DOHH2 (cell line): ENCODE results near the gene OPN4.

ENCODE experiments used
- EZH2phosphoT487 ChIP-seq: fragments of 200-600 bp; sonication (generic); IDR thresholded peaks from 2 replicates; pipeline ENCODE4 v1.6.1; 2017; ENCODE audit warnings: borderline replicate concordance, mild to moderate bottlenecking, antibody characterized with exemption, low read length, moderate library complexity, mixed read lengths
- TF ChIP-seq, protein P1 (sequence below): fragments of 200-600 bp; sonication (generic); IDR thresholded peaks from one replicate; pipeline ENCODE4 v1.5.1; 2014; ENCODE audit warnings: antibody characterized with exemption, mild to moderate bottlenecking, low read depth, low read length; ENCODE audit not compliant: poor library complexity, severe bottlenecking

DNA sequence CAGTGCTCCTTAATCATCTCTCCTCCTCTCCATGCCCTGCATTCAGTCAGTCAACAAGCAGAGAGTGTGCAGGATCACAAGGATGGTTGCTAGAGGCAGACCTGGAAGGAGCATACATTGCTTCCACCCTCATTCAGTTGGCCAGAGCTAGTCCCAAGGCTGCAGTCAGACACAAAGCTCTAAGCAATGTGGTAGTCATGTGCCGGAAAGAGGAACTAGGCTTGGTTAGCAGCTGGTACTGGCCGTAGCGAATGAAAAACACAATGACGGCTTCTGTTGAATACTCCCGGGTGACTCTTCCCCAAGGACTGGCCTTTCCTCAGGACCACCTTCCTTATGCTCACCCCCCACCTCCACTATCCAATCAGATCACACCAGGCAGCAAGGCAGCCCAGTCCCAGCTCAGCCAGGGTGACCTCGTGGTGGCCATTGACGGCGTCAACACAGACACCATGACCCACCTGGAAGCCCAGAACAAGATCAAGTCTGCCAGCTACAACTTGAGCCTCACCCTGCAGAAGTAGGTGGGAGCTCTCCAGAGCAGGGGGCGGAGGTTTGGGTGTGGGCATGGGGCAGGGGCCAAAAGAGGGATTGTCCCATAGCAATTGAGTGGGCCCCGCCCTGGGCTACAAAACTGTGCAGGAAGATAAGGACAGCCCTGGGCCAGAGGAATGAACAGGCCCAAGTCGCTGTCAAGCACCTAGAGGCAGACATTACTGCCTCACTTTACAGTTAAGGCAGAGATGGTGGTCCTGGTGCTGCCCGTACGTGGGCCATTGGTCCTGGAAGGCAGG is 24.8 kb downstream of the OPN4 start:
- TF ChIP-seq, protein P1, sequence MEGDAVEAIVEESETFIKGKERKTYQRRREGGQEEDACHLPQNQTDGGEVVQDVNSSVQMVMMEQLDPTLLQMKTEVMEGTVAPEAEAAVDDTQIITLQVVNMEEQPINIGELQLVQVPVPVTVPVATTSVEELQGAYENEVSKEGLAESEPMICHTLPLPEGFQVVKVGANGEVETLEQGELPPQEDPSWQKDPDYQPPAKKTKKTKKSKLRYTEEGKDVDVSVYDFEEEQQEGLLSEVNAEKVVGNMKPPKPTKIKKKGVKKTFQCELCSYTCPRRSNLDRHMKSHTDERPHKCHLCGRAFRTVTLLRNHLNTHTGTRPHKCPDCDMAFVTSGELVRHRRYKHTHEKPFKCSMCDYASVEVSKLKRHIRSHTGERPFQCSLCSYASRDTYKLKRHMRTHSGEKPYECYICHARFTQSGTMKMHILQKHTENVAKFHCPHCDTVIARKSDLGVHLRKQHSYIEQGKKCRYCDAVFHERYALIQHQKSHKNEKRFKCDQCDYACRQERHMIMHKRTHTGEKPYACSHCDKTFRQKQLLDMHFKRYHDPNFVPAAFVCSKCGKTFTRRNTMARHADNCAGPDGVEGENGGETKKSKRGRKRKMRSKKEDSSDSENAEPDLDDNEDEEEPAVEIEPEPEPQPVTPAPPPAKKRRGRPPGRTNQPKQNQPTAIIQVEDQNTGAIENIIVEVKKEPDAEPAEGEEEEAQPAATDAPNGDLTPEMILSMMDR, result no peak
- no peak for TF ChIP-seq EZH2phosphoT487
